Endothelial cell of umbilical vein (primary cell): ENCODE results near the gene PLXND1. TPM values are rescaled to one million over a fixed set of nuclear protein-coding genes. Genes with fewer than 3 reads are reported as not detected.

Experiments
- BruUV-seq: library from RNA; stranded (reverse); fragments of 400-500 nt; replicated peaks from 2 replicates; lab custom pipeline; 2021; lab: Mats Ljungman, UMichigan
- CTCF ChIA-PET: fragments of 300-600, 350-600 bp; sonication (Branson Sonifier 250); formaldehyde crosslinking; loops from one replicate; lab custom pipeline; 2021; ENCODE audit warnings: antibody characterized with exemption, inconsistent platforms; lab: Charles Lee
- POLR2A ChIA-PET: fragments of 300-600, 350-600 bp; sonication (Branson Sonifier 250); formaldehyde crosslinking; loops from one replicate; lab custom pipeline; 2021; ENCODE audit warnings: antibody characterized with exemption, inconsistent platforms; lab: Charles Lee
- DNase-seq: peaks from one replicate; pipeline ENCODE4 v3.0.0-alpha.2; 2011; ENCODE audit warnings: low read depth, low spot score
- FAIRE-seq: peaks from 2 replicates; lab custom pipeline; 2011; peaks lifted over from hg19 to GRCh38; lab: Jason Lieb, UNC
- H2AFZ ChIP-seq: 2 replicates; pipeline ENCODE4 v1.6.0; 2012; ENCODE audit warnings: low read depth, low read length, control low read depth, inconsistent platforms
- H3K27ac ChIP-seq: 2 replicates; pipeline ENCODE4 v1.5.1; 2011; ENCODE audit warnings: low read depth, mild to moderate bottlenecking, control low read depth, low read length, moderate library complexity; ENCODE audit not compliant: insufficient read depth
- H3K27me3 ChIP-seq, 2 experiments: 2 replicates each; pipeline versions ENCODE4 v1.6.0 to v1.6.1; 2011; ENCODE audit warnings: low read length in 2 of 2, mixed read lengths in 1 of 2; ENCODE audit not compliant: control insufficient read depth in 2 of 2, insufficient read depth in 2 of 2
- H3K36me3 ChIP-seq, 2 experiments: 2 replicates in 1 of 2; 3 replicates in 1 of 2; pipeline ENCODE4 v1.5.1; 2011; ENCODE audit warnings: low read length in 2 of 2, mild to moderate bottlenecking in 1 of 2, moderate library complexity in 1 of 2; ENCODE audit not compliant: control insufficient read depth in 2 of 2, insufficient read depth in 2 of 2; ENCODE audit errors: extremely low read depth in 1 of 2
- H3K4me1 ChIP-seq: 3 replicates; pipeline ENCODE4 v1.5.1; 2011; ENCODE audit warnings: mild to moderate bottlenecking, low read length; ENCODE audit not compliant: control insufficient read depth, insufficient read depth; ENCODE audit errors: extremely low read depth
- H3K4me2 ChIP-seq: 2 replicates; pipeline ENCODE4 v1.6.1; 2011; ENCODE audit warnings: low read length, control low read depth, mixed read lengths; ENCODE audit not compliant: insufficient read depth
- H3K4me3 ChIP-seq, 3 experiments: fragments of 200-600 bp in 1 of 3; sonication (generic), shearing (Covaris generic) in 1 of 3; replicated peaks in 1 of 3; 2 replicates each; pipeline ENCODE4 v1.5.1; 2011 to 2016; ENCODE audit warnings: control low read depth in 3 of 3, low read length in 3 of 3, mild to moderate bottlenecking in 2 of 3, inconsistent platforms in 1 of 3, low read depth in 1 of 3, moderate library complexity in 1 of 3; ENCODE audit not compliant: insufficient read depth in 1 of 3
- H3K79me2 ChIP-seq: 2 replicates; pipeline ENCODE4 v1.6.0; 2012; ENCODE audit warnings: low read length, inconsistent platforms; ENCODE audit not compliant: control insufficient read depth, insufficient read depth
- H3K9ac ChIP-seq: replicated peaks from 2 replicates; pipeline ENCODE3; 2011; ENCODE audit warnings: low read length, control low read depth; ENCODE audit not compliant: insufficient read depth; ENCODE audit errors: extremely low read depth
- H3K9me1 ChIP-seq: replicated peaks from 3 replicates; pipeline ENCODE4 v1.6.0; 2011; ENCODE audit warnings: mild to moderate bottlenecking, low read length; ENCODE audit not compliant: control insufficient read depth, insufficient read depth; ENCODE audit errors: extremely low read depth
- H3K9me3 ChIP-seq: replicated peaks from 2 replicates; pipeline ENCODE4 v1.5.1; 2012; ENCODE audit warnings: low read length, inconsistent platforms; ENCODE audit not compliant: control insufficient read depth, insufficient read depth
- H4K20me1 ChIP-seq: replicated peaks from 2 replicates; pipeline ENCODE3; 2011; ENCODE audit warnings: mild to moderate bottlenecking, low read length; ENCODE audit not compliant: control insufficient read depth, insufficient read depth; ENCODE audit errors: extremely low read depth
- JUN ChIP-seq: IDR thresholded peaks from 2 replicates; pipeline ENCODE4 v1.6.1; 2011; ENCODE audit warnings: borderline replicate concordance, low read depth; ENCODE audit not compliant: insufficient read length, insufficient read depth
- POLR2A ChIP-seq: IDR thresholded peaks from 2 replicates; pipeline ENCODE4 v1.6.1; 2012; ENCODE audit warnings: low read depth, mild to moderate bottlenecking, control low read depth, low read length
- dilution Hi-C: fragments of 300-500 bp; cut with MboI; formaldehyde crosslinking; loops from one replicate; pipeline ENCODE4 v1.15.0; 2019; ENCODE audit warnings: low sequenced_read_pairs; ENCODE audit not compliant: extremely low pct_ligation_motif_present
- intact Hi-C: fragments of 100-400 bp; cut with micrococcal nuclease; formaldehyde crosslinking; loops from one replicate; pipeline ENCODE4 v1.10.0; 2022
- polyA plus RNA-seq, 4 experiments: library from polyadenylated mRNA; depleted of rRNA in 3 of 4; stranded (reverse) in 3 of 4; unstranded in 1 of 4; fragments of >200 nt; gene quantifications; 2 replicates each; pipeline versions ENCODE4 v1.2.1 to v1.2.3, GENCODE V29; 2011 to 2012; ENCODE audit warnings: missing spikeins in 1 of 4
- total RNA-seq: library from RNA; stranded (reverse); gene quantifications from 2 replicates; pipeline ENCODE4 v1.2.3, GENCODE V29; 2021
- TF ChIP-seq, protein P1 (sequence below), 2 donors: IDR thresholded peaks; 1 replicate in 1 of 2; 2 replicates in 1 of 2; pipeline ENCODE4 v1.5.1; 2011; ENCODE audit warnings: low read length in 2 of 2, mild to moderate bottlenecking in 2 of 2, moderate library complexity in 2 of 2, control low read depth in 1 of 2, inconsistent platforms in 1 of 2, low read depth in 1 of 2; ENCODE audit not compliant: insufficient read depth in 1 of 2; ENCODE audit errors: extremely low read depth in 1 of 2

Gene PLXND1
- total and polyA plus RNA-seq, 2 donors (not counting 3 experiments of a cell fraction or from before 2014, with no cell fraction given) = 300 to 834 TPM

GRCh38 chr3:129622226-129622874, 15.9 kb upstream of the PLXND1 start:
- peak; percentile 75 for DNase-seq
- no peaks in the 10 kb centered on the region for H4K20me1 ChIP-seq
- no peak overlapping the region for H3K4me3 ChIP-seq
- H3K36me3 ChIP-seq = no peaks in the 10 kb centered on the region
- FAIRE-seq = no peak
- peak overlapping the region; percentile 96 for H3K27ac ChIP-seq
- H3K4me1 ChIP-seq = peaks cover 83% of the 10 kb centered on the region
- dilution Hi-C loops = no loop called here
- H3K4me2 ChIP-seq = peak overlapping the region; percentile 27
- no TSS peak for BruUV-seq
- peak; percentile 20 for TF ChIP-seq POLR2A
- TF ChIP-seq, protein P1, sequence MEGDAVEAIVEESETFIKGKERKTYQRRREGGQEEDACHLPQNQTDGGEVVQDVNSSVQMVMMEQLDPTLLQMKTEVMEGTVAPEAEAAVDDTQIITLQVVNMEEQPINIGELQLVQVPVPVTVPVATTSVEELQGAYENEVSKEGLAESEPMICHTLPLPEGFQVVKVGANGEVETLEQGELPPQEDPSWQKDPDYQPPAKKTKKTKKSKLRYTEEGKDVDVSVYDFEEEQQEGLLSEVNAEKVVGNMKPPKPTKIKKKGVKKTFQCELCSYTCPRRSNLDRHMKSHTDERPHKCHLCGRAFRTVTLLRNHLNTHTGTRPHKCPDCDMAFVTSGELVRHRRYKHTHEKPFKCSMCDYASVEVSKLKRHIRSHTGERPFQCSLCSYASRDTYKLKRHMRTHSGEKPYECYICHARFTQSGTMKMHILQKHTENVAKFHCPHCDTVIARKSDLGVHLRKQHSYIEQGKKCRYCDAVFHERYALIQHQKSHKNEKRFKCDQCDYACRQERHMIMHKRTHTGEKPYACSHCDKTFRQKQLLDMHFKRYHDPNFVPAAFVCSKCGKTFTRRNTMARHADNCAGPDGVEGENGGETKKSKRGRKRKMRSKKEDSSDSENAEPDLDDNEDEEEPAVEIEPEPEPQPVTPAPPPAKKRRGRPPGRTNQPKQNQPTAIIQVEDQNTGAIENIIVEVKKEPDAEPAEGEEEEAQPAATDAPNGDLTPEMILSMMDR (IDR thresholded peaks at IDR 0.05; ENCODE audit: extremely low read depth in 1 of 2, insufficient read depth in 1 of 2, low read depth in 1 of 2, low read length in 2 of 2) = no peak
- TF ChIP-seq JUN = no peak
- POLR2A ChIA-PET = interaction anchor here (1.1 kb wide), 1 partner anchor 14 kb away, joined by 3 read pairs; no protein-coding TSS in a partner anchor
- H3K27me3 ChIP-seq = no peaks in the 10 kb centered on the region
- peak overlapping the region; percentile 16 for H2AFZ ChIP-seq
- H3K9ac ChIP-seq = peak overlapping the region; percentile 61
- no peaks in the 10 kb centered on the region for H3K9me3 ChIP-seq
- H3K79me2 ChIP-seq = no peaks in the 10 kb centered on the region
- CTCF ChIA-PET = interaction anchor here (0.9 to 3.5 kb wide), 8 partner anchors 10 to 239 kb away, joined by 3 to 15 read pairs (median 5); no protein-coding TSS in a partner anchor
- intact Hi-C loops = loop anchor here (10.0 kb wide), 2 partner anchors 238 to 472 kb away; no protein-coding TSS in a partner anchor
- no peaks in the 10 kb centered on the region for H3K9me1 ChIP-seq
